ENCODE results near the gene WWOX. TPM values are rescaled to one million over a fixed set of nuclear protein-coding genes. Genes with fewer than 3 reads are reported as not detected.

WWOX gene
- total and polyA plus RNA-seq, 2 of the 8 experiments (the other 6 are each of a cell fraction or from before 2014, with no cell fraction given) = 5.4 to 16.7 TPM

GRCh38 chr16:78659216-78659615 is 559.8 kb downstream of the WWOX start (continued):
- TF ChIP-seq, protein P1, sequence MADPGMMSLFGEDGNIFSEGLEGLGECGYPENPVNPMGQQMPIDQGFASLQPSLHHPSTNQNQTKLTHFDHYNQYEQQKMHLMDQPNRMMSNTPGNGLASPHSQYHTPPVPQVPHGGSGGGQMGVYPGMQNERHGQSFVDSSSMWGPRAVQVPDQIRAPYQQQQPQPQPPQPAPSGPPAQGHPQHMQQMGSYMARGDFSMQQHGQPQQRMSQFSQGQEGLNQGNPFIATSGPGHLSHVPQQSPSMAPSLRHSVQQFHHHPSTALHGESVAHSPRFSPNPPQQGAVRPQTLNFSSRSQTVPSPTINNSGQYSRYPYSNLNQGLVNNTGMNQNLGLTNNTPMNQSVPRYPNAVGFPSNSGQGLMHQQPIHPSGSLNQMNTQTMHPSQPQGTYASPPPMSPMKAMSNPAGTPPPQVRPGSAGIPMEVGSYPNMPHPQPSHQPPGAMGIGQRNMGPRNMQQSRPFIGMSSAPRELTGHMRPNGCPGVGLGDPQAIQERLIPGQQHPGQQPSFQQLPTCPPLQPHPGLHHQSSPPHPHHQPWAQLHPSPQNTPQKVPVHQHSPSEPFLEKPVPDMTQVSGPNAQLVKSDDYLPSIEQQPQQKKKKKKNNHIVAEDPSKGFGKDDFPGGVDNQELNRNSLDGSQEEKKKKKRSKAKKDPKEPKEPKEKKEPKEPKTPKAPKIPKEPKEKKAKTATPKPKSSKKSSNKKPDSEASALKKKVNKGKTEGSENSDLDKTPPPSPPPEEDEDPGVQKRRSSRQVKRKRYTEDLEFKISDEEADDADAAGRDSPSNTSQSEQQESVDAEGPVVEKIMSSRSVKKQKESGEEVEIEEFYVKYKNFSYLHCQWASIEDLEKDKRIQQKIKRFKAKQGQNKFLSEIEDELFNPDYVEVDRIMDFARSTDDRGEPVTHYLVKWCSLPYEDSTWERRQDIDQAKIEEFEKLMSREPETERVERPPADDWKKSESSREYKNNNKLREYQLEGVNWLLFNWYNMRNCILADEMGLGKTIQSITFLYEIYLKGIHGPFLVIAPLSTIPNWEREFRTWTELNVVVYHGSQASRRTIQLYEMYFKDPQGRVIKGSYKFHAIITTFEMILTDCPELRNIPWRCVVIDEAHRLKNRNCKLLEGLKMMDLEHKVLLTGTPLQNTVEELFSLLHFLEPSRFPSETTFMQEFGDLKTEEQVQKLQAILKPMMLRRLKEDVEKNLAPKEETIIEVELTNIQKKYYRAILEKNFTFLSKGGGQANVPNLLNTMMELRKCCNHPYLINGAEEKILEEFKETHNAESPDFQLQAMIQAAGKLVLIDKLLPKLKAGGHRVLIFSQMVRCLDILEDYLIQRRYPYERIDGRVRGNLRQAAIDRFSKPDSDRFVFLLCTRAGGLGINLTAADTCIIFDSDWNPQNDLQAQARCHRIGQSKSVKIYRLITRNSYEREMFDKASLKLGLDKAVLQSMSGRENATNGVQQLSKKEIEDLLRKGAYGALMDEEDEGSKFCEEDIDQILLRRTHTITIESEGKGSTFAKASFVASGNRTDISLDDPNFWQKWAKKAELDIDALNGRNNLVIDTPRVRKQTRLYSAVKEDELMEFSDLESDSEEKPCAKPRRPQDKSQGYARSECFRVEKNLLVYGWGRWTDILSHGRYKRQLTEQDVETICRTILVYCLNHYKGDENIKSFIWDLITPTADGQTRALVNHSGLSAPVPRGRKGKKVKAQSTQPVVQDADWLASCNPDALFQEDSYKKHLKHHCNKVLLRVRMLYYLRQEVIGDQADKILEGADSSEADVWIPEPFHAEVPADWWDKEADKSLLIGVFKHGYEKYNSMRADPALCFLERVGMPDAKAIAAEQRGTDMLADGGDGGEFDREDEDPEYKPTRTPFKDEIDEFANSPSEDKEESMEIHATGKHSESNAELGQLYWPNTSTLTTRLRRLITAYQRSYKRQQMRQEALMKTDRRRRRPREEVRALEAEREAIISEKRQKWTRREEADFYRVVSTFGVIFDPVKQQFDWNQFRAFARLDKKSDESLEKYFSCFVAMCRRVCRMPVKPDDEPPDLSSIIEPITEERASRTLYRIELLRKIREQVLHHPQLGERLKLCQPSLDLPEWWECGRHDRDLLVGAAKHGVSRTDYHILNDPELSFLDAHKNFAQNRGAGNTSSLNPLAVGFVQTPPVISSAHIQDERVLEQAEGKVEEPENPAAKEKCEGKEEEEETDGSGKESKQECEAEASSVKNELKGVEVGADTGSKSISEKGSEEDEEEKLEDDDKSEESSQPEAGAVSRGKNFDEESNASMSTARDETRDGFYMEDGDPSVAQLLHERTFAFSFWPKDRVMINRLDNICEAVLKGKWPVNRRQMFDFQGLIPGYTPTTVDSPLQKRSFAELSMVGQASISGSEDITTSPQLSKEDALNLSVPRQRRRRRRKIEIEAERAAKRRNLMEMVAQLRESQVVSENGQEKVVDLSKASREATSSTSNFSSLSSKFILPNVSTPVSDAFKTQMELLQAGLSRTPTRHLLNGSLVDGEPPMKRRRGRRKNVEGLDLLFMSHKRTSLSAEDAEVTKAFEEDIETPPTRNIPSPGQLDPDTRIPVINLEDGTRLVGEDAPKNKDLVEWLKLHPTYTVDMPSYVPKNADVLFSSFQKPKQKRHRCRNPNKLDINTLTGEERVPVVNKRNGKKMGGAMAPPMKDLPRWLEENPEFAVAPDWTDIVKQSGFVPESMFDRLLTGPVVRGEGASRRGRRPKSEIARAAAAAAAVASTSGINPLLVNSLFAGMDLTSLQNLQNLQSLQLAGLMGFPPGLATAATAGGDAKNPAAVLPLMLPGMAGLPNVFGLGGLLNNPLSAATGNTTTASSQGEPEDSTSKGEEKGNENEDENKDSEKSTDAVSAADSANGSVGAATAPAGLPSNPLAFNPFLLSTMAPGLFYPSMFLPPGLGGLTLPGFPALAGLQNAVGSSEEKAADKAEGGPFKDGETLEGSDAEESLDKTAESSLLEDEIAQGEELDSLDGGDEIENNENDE (IDR thresholded peaks at IDR 0.05; ENCODE audit: insufficient replicate concordance, low read length) = no peak
- TF ChIP-seq NRF1 (IDR thresholded peaks at IDR 0.05; ENCODE audit: low read depth, low read length) (no peak), JUN (IDR thresholded peaks at IDR 0.05; ENCODE audit: low read depth, low read length) (no peak), EZH2 (IDR thresholded peaks at IDR 0.05; ENCODE audit: low read depth, low read length, severe bottlenecking) (no peak), SAP30 (IDR thresholded peaks at IDR 0.05; ENCODE audit: insufficient read depth, insufficient replicate concordance, low read length) (no peak), RFX5 (IDR thresholded peaks at IDR 0.05; ENCODE audit: borderline replicate concordance, low read depth, low read length) (no peak)
- TF ChIP-seq, protein P2, sequence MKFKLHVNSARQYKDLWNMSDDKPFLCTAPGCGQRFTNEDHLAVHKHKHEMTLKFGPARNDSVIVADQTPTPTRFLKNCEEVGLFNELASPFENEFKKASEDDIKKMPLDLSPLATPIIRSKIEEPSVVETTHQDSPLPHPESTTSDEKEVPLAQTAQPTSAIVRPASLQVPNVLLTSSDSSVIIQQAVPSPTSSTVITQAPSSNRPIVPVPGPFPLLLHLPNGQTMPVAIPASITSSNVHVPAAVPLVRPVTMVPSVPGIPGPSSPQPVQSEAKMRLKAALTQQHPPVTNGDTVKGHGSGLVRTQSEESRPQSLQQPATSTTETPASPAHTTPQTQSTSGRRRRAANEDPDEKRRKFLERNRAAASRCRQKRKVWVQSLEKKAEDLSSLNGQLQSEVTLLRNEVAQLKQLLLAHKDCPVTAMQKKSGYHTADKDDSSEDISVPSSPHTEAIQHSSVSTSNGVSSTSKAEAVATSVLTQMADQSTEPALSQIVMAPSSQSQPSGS (IDR thresholded peaks at IDR 0.05; ENCODE audit: low read length) = no peak

Data from H1 (cell line).